ENCODE results near the gene ZNF831.

The ZNF831 gene

DNA sequence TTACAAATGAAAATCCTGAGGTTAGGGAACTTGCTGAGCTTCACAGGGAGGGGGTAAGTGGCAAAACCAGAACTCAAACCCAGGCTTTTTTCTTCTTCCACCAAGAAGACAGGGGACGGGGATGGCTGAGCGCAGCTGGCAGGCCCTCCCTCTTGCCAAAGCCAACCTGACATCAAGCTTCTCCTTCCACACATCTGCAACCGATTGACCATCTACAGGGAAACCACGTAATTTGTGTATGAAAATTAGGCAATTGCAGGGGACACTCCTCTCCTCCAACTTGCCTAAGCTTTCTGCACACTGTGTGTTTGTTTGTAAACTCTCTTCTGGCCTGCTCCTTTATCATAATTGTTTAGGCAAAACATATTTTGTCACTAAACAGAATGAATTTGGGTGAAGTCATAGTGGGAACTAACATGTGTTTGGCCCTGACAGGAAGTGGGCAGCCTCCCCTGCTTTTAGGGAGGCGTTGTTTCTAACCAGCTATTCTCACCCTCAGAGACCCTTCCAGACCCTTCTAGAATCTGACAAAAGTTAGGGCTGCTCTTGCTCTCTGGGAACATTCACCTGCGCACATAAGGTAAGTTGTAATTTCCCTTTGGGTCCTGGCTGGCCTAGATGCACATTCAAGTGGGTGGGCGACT lies 18.9 kb downstream of the ZNF831 start:
- DNase-seq, result no peak

DNA sequence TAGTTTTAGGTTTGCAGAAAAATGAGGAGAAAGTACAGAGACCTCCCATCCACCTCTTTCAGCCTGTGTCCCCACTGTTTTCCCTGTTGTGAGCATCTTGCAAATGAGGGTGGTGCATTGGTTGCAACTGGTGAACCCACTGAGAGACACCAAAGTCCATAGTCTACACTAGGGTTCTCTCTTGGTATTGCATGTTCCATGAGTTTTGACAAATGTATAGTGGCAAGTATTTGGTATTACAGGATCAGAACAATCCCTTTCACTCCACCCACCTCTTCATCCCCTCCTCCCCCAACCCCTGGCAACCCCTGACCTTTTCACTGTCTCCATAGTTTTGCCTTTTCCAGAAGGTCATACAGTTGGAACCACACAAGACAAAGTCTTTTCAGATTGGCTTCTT lies 20.1 kb downstream of the ZNF831 start:
- no peak for DNase-seq

GRCh38 chr20:59184880-59185447 lies 21.3 kb downstream of the ZNF831 start:
- DNase-seq, result no peak

GRCh38 chr20:59185809-59186208 lies 22.2 kb downstream of the ZNF831 start:
- DNase-seq, result no peak

GRCh38 chr20:59190466-59190865 lies 26.8 kb downstream of the ZNF831 start:
- DNase-seq, result no peak

DNA sequence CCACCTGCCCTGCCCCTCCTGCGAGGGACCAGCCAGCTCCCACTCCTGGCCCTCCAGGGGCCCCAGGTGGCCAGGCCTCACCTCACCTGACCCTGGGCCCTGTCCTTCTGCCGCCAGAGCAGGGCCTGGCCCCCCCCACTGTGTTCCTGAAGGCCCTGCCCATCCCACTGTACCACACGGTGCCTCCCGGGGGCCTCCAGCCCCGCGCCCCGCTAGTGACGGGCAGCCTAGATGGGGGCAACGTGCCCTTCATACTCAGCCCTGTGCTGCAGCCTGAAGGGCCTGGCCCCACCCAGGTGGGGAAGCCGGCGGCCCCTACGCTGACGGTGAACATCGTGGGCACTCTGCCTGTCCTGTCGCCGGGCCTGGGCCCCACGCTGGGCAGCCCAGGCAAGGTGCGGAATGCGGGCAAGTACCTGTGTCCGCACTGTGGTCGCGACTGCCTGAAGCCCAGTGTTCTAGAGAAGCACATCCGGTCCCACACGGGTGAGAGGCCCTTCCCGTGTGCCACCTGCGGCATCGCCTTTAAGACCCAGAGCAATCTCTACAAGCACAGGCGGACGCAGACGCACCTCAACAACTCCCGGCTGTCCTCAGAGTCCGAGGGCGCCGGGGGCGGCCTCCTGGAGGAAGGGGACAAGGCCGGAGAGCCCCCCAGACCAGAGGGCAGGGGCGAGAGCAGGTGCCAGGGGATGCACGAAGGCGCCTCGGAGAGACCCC lies 27.6 kb downstream of the ZNF831 start:
- no peak for DNase-seq

DNA sequence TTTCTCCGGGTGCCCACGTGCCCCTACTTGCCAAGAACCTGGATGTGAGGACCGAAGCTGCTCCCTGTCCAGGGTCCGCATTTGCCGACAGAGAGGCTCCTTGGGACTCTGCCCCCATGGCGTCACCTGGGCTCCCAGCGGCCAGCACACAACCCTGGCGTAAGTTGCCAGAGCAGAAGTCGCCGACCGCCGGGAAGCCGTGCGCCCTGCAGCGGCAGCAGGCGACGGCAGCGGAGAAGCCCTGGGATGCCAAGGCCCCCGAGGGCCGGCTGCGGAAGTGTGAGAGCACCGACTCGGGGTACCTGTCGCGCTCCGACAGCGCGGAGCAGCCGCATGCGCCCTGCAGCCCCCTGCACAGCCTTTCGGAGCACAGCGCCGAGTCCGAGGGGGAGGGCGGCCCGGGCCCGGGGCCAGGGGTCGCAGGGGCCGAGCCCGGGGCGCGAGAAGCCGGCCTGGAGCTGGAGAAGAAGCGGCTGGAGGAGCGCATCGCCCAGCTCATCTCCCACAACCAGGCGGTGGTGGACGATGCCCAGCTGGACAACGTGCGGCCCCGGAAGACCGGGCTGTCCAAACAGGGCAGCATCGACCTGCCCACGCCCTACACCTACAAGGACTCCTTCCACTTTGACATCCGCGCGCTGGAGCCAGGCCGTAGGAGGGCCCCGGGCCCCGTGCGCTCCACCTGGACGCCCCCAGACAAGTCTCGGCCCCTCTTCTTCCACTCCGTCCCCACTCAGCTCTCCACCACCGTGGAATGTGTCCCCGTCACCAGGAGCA lies 28.3 kb downstream of the ZNF831 start:
- DNase-seq, result no peak

GRCh38 chr20:59192533-59192896 lies 28.9 kb downstream of the ZNF831 start:
- DNase-seq, result no peak

- DNase-seq, result no peak
These were observed 29.7 kb downstream of the ZNF831 start for GRCh38 chr20:59193325-59193724.

- DNase-seq, result no peak
These were observed 30.7 kb downstream of the ZNF831 start for GRCh38 chr20:59194023-59194935.

GRCh38 chr20:59195316-59195993 lies 31.8 kb downstream of the ZNF831 start:
- no peak for DNase-seq

- no peak for DNase-seq
These were observed 40.7 kb downstream of the ZNF831 start for GRCh38 chr20:59204165-59204894.

DNA sequence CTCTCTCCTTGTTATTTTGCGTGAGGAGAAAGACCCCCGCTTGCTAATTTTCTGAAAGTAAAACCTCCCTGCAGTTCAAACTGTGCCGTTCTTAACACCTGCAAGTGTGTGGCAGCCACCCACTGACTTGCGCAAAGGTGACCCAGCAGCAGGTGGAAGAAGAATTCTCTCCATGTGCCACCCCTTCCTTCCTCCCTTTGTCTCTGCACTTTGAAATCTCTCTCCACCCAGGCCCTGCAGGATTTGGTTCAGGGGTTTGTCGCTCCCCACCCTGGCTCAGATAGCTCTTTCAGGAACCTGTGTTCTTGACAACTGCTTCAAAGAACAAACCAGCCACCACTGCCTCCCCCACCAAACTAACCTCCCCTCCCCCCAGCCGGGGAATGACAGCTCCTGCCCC lies 41.4 kb downstream of the ZNF831 start:
- DNase-seq, result no peak

DNA sequence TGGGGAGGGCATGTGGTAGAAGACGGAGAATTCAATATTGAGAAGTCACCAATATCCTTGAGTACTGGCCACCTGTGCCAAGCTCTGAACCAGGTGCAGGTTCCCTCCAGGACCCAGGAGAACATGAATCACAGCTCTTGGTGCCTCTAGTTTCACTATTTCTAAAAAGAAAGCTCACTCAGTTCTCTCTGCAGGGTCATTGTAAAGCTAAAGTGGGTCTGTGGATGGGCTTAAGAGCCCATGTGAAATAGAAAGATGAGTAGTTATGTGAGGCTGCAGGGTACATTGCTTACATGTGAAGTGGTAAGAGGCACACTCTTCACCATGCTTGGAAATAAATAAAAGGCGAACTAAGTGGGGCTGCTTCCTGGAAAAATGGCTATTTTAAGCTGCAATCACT lies 43.6 kb downstream of the ZNF831 start:
- DNase-seq, result no peak

DNA sequence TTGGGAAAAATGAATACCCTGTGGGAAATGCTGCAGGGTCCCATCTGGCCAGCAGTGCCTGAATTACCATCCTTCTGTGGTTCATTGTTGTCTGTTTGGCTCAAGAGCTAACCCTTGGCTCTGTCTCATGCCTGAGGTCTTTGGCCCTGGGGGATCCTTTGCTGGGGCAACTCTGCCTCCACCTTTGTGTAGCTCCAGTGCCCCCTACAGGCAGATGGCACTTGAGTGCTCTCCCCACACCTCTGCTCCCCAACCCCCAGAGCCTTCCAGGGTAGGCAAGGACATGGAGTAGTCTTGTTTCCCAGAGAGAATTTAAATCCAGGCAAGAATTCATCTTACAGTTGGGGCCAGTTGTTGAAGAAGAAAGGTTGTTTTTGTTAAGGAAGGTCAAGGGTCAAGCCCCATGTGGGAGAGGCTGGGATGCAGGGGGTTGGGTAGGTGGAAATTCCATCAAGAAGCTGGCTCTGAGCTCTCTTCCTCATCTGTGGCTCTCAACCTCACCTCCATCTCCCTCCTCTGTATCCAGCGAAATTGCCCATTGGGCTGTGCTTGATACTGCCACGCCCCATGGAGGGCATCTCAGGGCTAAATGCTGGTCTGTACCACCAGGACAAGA lies 44.2 kb downstream of the ZNF831 start:
- no peak for DNase-seq

- no peak for DNase-seq
These were observed 46.6 kb downstream of the ZNF831 start for GRCh38 chr20:59210186-59210585.

- DNase-seq, result no peak
These were observed 47.7 kb downstream of the ZNF831 start for GRCh38 chr20:59211208-59211765.

GRCh38 chr20:59214073-59214472 lies 50.5 kb downstream of the ZNF831 start:
- no peak for DNase-seq

DNA sequence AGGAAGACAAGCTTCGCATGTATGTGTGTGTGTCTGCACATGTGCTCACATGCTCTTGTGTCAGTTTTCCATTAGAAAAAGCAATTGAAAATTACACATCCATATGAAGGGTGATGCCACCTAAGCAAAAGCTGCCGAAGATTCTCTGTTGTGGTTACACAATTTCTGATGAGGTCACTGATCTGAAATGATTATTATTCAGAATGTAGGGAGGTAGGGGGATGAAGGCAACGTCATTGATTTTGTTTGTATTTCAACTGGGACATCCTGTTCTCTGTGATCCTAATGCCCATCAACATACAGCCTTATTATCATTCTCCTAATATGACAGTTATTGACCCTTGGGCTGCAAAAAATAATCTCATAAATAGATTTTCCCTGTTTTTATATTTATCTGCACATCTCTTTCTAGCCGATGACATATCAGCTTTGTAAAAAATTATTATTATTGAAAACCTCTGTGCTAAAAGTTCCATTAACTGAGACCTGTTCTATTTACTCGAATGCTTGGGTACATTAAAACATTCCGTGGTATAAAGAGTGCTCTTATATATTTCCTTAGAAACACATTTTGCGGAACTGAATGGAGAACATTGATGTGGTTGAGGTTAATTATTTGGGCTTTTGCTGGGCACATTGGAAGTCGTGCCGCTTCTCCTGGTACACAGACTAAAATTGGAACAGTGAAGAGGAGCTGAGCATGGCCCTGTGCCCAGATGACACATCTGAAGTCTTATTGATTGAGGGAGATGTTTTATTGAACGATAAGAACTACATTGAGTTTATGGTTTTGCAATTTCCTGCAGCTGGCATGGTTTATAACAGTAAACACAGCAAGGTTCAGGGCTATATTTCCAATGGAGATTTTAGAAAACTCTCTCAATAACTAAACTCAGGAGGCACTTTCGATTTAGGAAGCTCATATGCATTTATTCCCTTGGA lies 51.3 kb downstream of the ZNF831 start:
- DNase-seq, result no peak

Data from cortex of kidney (tissue), 1 donor.